Measurements from ENCODE around the gene ITGA11. TPM values are rescaled to one million over a fixed set of nuclear protein-coding genes. Genes with fewer than 3 reads are reported as not detected.

The ITGA11 gene
- total RNA-seq, 2 donors from 2014 or later: 0.99 to 1.0 TPM

DNA sequence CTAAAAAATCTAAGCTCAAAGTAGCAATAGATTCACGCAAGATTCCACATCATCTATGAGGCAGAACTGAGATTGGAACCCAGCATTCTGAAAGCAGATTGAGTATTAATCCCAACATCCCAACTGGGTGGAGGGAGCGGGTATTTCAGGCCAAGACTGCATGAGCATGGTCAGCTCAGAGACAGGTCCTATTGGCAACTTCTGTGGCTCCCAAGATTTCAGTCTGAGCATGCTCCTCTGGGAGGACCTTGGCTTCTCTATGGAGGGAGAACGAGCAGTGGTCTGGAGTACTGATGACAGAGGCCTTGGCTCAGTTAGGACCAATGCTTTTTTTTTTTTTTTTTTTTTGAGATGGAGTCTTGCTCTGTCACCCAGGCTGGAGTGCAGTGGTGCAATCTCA, 4.0 kb upstream of the ITGA11 start:
- no peaks in the 10 kb centered on the region for H3K9me3 ChIP-seq
- WGBS, 2 donors: 72 to 89% methylated on average over 3 of the region's 3 CpGs
- H3K4me1 ChIP-seq: peaks cover 14% of the 10 kb centered on the region
- ATAC-seq: no peak
- TF ChIP-seq POLR2A (IDR thresholded peaks at IDR 0.05): no peak
- TF ChIP-seq, protein P1, sequence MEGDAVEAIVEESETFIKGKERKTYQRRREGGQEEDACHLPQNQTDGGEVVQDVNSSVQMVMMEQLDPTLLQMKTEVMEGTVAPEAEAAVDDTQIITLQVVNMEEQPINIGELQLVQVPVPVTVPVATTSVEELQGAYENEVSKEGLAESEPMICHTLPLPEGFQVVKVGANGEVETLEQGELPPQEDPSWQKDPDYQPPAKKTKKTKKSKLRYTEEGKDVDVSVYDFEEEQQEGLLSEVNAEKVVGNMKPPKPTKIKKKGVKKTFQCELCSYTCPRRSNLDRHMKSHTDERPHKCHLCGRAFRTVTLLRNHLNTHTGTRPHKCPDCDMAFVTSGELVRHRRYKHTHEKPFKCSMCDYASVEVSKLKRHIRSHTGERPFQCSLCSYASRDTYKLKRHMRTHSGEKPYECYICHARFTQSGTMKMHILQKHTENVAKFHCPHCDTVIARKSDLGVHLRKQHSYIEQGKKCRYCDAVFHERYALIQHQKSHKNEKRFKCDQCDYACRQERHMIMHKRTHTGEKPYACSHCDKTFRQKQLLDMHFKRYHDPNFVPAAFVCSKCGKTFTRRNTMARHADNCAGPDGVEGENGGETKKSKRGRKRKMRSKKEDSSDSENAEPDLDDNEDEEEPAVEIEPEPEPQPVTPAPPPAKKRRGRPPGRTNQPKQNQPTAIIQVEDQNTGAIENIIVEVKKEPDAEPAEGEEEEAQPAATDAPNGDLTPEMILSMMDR (IDR thresholded peaks at IDR 0.05): no peak
- no peak overlapping the region for H3K4me3 ChIP-seq
- no peak for DNase-seq
- H3K27ac ChIP-seq: no peak overlapping the region
- peaks cover 0 to 11% of the 10 kb centered on the region in 2 donors for H3K27me3 ChIP-seq
- intact Hi-C loops (cut with DNase I): no loop called here
- H3K36me3 ChIP-seq (replicated peaks in 1 of 2; ENCODE audit: insufficient read depth in 1 of 2, low read depth in 2 of 2): no peaks in the 10 kb centered on the region

DNA sequence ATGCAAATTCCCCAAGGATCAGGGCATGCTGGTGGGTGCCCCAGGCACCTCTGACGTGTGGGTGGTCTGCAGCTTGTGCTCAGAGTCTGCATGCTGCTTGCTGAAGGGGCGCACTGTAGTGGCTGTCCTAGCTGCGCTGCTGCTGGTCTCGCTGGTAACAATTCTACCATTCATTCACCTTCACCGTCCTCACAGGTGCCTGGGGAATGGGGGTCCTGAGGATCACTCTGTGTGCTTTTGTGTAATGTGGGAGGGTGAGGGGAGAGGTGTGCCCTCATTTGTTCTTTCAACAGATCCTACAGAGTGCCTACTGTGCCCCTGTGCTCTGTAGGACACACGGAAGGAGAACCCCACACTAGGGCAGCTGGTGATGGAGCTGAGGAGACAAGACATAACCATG, 2.1 kb upstream of the ITGA11 start:
- Histone ChIP-seq H3K27me3 (peaks cover 0 to 11% of the 10 kb centered on the region in 2 donors), H3K27ac (no peak overlapping the region), H3K4me3 (no peak overlapping the region), H3K9me3 (no peaks in the 10 kb centered on the region), H3K4me1 (peaks cover 14% of the 10 kb centered on the region), H3K36me3 (replicated peaks in 1 of 2; ENCODE audit: insufficient read depth in 1 of 2, low read depth in 2 of 2) (no peaks in the 10 kb centered on the region)
- WGBS, 2 donors: 30 to 65% methylated on average over 3 to 6 of the region's 6 CpGs
- intact Hi-C loops (cut with DNase I): no loop called here
- DNase-seq (no peak), ATAC-seq (no peak)
- TF ChIP-seq, protein P1 (IDR thresholded peaks at IDR 0.05): no peak
- TF ChIP-seq POLR2A (IDR thresholded peaks at IDR 0.05): no peak

DNA sequence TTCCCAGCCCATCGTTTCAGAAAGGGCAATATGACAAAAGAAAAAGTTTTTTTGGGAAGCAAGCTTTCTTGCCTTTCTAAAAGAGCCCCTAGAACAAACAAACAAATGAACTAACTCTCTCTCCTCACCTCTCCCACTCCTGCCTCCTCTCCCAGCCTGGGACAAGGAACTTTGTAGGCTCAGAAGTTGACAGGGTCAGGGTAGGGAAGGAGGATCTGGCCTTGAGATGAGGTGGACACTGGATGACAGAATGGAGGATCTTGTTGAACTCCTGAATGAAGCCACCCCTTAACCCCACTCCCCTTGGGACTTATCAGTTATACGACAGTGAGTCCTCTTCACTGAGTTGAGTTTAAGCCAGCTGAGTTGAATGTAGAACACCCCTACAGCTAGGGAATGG, 1.6 kb upstream of the ITGA11 start:
- Histone ChIP-seq H3K4me3 (no peak overlapping the region), H3K27me3 (peaks cover 0 to 11% of the 10 kb centered on the region in 2 donors), H3K9me3 (no peaks in the 10 kb centered on the region), H3K4me1 (peaks cover 14% of the 10 kb centered on the region), H3K27ac (no peak overlapping the region), H3K36me3 (replicated peaks in 1 of 2; ENCODE audit: insufficient read depth in 1 of 2, low read depth in 2 of 2) (no peaks in the 10 kb centered on the region)
- ATAC-seq (no peak), DNase-seq (no peak)
- 39 to 49% methylated on average over 2 of the region's 2 CpGs for WGBS, 2 donors
- intact Hi-C loops (cut with DNase I): no loop called here
- TF ChIP-seq, protein P1 (IDR thresholded peaks at IDR 0.05): no peak
- no peak for TF ChIP-seq POLR2A (IDR thresholded peaks at IDR 0.05)

DNA sequence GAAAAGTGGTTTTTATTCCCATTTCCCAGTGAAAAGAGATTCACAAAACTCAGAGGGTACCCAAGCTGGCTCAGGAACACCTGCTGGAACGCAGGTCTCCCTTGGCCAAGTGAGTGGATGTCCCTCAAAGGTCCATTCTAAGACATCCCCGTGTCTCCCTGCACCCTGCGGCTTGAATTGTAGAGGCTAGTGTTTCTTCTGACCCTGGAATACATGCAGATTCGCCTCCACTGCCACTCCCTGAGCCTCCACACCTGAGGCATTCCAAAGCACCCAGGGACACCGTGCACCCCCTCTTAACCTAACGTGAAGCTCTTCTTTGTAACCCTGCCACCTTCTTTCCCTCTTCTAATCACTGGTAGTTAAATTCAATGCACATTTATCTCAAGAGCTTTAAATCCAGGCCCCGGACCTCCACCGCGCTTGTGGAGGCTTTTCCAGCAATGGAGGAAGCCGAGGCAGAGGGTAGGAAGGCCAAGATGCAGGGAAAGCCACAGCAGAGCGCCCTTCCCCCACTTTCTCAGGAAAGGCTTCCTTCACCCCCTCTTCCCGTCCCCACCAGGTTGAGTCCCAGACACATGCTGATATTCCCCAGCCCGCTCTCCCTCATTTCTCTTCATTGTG, 590 bp upstream of the ITGA11 start:
- no peak for ATAC-seq

More for the DNA sequence above, 590 bp upstream of the ITGA11 start:
- no peak overlapping the region for H3K4me3 ChIP-seq
- no peak for TF ChIP-seq POLR2A (IDR thresholded peaks at IDR 0.05)
- TF ChIP-seq, protein P1 (IDR thresholded peaks at IDR 0.05): no peak
- DNase-seq: no peak
- H3K27ac ChIP-seq: no peak overlapping the region
- no peaks in the 10 kb centered on the region for H3K36me3 ChIP-seq (replicated peaks in 1 of 2; ENCODE audit: insufficient read depth in 1 of 2, low read depth in 2 of 2)
- peaks cover 0 to 11% of the 10 kb centered on the region in 2 donors for H3K27me3 ChIP-seq
- H3K4me1 ChIP-seq: peaks cover 14% of the 10 kb centered on the region
- 59 to 60% methylated on average over 12 to 13 of the region's 13 CpGs for WGBS, 2 donors
- no peaks in the 10 kb centered on the region for H3K9me3 ChIP-seq
- intact Hi-C loops (cut with DNase I): no loop called here
